H9 (cell line): ENCODE measurements around the gene FAM163B. TPM values are rescaled to one million over a fixed set of nuclear protein-coding genes. Genes with fewer than 3 reads are reported as not detected.

Experiments used
- DNase-seq: peaks from one replicate; pipeline ENCODE4 v3.0.0-alpha.2; 2017
- H2AFZ ChIP-seq: one replicate; pipeline ENCODE4 v1.6.1; 2013; ENCODE audit warnings: mild to moderate bottlenecking, low read length, control low read depth, moderate library complexity
- H2AK5ac ChIP-seq: 2 replicates; pipeline ENCODE4 v1.6.1; 2013; ENCODE audit warnings: low read length, control low read depth, mixed read lengths; ENCODE audit not compliant: insufficient read length
- H2BK120ac ChIP-seq: one replicate; pipeline ENCODE4 v1.6.1; 2013; ENCODE audit warnings: low read depth, mild to moderate bottlenecking, low read length, control low read depth, inconsistent platforms; ENCODE audit not compliant: poor library complexity, severe bottlenecking
- H2BK12ac ChIP-seq: 2 replicates; pipeline ENCODE4 v1.6.1; 2013; ENCODE audit warnings: low read length, control low read depth, mixed read lengths, low read depth; ENCODE audit not compliant: insufficient read length
- H2BK15ac ChIP-seq: 2 replicates; pipeline ENCODE4 v1.6.1; 2013; ENCODE audit warnings: low read depth, low read length, control low read depth
- H2BK20ac ChIP-seq: one replicate; pipeline ENCODE4 v1.6.1; 2013; ENCODE audit warnings: low read depth, mild to moderate bottlenecking, low read length, control low read depth, inconsistent platforms; ENCODE audit not compliant: poor library complexity, severe bottlenecking
- H2BK5ac ChIP-seq: 2 replicates; pipeline ENCODE4 v1.6.1; 2013; ENCODE audit warnings: low read length, control low read depth, mixed read lengths; ENCODE audit not compliant: insufficient read length
- H3K14ac ChIP-seq: 2 replicates; pipeline ENCODE4 v1.6.1; 2013; ENCODE audit warnings: low read length, control low read depth; ENCODE audit not compliant: insufficient read depth
- H3K18ac ChIP-seq: 2 replicates; pipeline ENCODE4 v1.6.1; 2013; ENCODE audit warnings: low read depth, mild to moderate bottlenecking, mixed read lengths, low read length, control low read depth; ENCODE audit not compliant: insufficient read length
- H3K23ac ChIP-seq: 2 replicates; pipeline ENCODE4 v1.6.1; 2013; ENCODE audit warnings: low read length, control low read depth, mixed read lengths, low read depth; ENCODE audit not compliant: insufficient read length
- H3K23me2 ChIP-seq: 2 replicates; pipeline ENCODE4 v1.6.1; 2013; ENCODE audit warnings: low read depth, mild to moderate bottlenecking, mixed read lengths, low read length, control low read depth; ENCODE audit not compliant: insufficient read length, poor library complexity, severe bottlenecking
- H3K27ac ChIP-seq: 2 replicates; pipeline ENCODE4 v1.5.1; 2013; ENCODE audit warnings: low read length, control low read depth, mixed read lengths, low read depth; ENCODE audit not compliant: insufficient read length
- H3K27me3 ChIP-seq: 2 replicates; pipeline ENCODE4 v1.6.1; 2013; ENCODE audit warnings: low read length, control low read depth, inconsistent platforms; ENCODE audit not compliant: insufficient read depth
- H3K4ac ChIP-seq: 2 replicates; pipeline ENCODE4 v1.6.1; 2013; ENCODE audit warnings: low read depth, mild to moderate bottlenecking, control low read depth, inconsistent platforms, low read length, moderate library complexity
- H3K4me1 ChIP-seq: 2 replicates; pipeline ENCODE4 v1.6.1; 2013; ENCODE audit warnings: low read length, control low read depth, inconsistent platforms; ENCODE audit not compliant: insufficient read depth
- H3K4me2 ChIP-seq: 2 replicates; pipeline ENCODE4 v1.6.1; 2013; ENCODE audit warnings: low read length, control low read depth, mixed read lengths; ENCODE audit not compliant: insufficient read length, insufficient read depth
- H3K56ac ChIP-seq: 2 replicates; pipeline ENCODE4 v1.6.1; 2013; ENCODE audit warnings: low read depth, mild to moderate bottlenecking, mixed read lengths, low read length, control low read depth; ENCODE audit not compliant: insufficient read length
- H3K79me1 ChIP-seq: 2 replicates; pipeline ENCODE4 v1.6.1; 2013; ENCODE audit warnings: low read depth, mild to moderate bottlenecking, moderate library complexity, low read length, control low read depth, inconsistent platforms; ENCODE audit not compliant: insufficient read depth, poor library complexity, severe bottlenecking
- H3K79me2 ChIP-seq: 2 replicates; pipeline ENCODE4 v1.6.1; 2013; ENCODE audit warnings: low read length, control low read depth, inconsistent platforms; ENCODE audit not compliant: insufficient read depth
- H3K9ac ChIP-seq: 2 replicates; pipeline ENCODE4 v1.6.1; 2013; ENCODE audit warnings: low read length, control low read depth, mixed read lengths; ENCODE audit not compliant: insufficient read length; ENCODE audit errors: extremely low read depth
- H3K9me3 ChIP-seq: one replicate; pipeline ENCODE4 v1.6.1; 2013; ENCODE audit warnings: low read depth, low read length, inconsistent platforms; ENCODE audit not compliant: control insufficient read depth
- H3T11ph ChIP-seq: one replicate; pipeline ENCODE4 v1.6.1; 2013; ENCODE audit warnings: mild to moderate bottlenecking, low read length, control low read depth, inconsistent platforms
- H4K20me1 ChIP-seq: one replicate; pipeline ENCODE4 v1.6.1; 2013; ENCODE audit not compliant: control insufficient read depth, insufficient read length, insufficient read depth
- H4K5ac ChIP-seq: 2 replicates; pipeline ENCODE4 v1.6.1; 2013; ENCODE audit warnings: low read depth, mild to moderate bottlenecking, mixed read lengths, low read length, control low read depth; ENCODE audit not compliant: insufficient read length
- H4K8ac ChIP-seq: replicated peaks from 2 replicates; pipeline ENCODE4 v1.6.1; 2013; ENCODE audit warnings: low read length, control low read depth, mixed read lengths, low read depth; ENCODE audit not compliant: insufficient read length
- H4K91ac ChIP-seq: 2 replicates; pipeline ENCODE4 v1.6.1; 2013; ENCODE audit warnings: low read depth, mild to moderate bottlenecking, moderate library complexity, mixed read lengths, low read length, control low read depth; ENCODE audit not compliant: insufficient read length
- H3K27ac Mint-ChIP-seq, 3 experiments: 2 replicates in 2 of 3; 3 replicates in 1 of 3; pipeline ENCODE4 v1.8.0; 2020 to 2021; ENCODE audit warnings: mixed read lengths in 3 of 3, mild to moderate bottlenecking in 1 of 3, moderate library complexity in 1 of 3
- H3K27me3 Mint-ChIP-seq: 2 replicates; pipeline ENCODE4 v1.8.0; 2021; ENCODE audit warnings: low read depth, mild to moderate bottlenecking, moderate library complexity, mixed read lengths
- H3K36me3 Mint-ChIP-seq, 3 experiments: 2 replicates in 2 of 3; 3 replicates in 1 of 3; pipeline ENCODE4 v1.8.0; 2020 to 2021; ENCODE audit warnings: low read depth in 3 of 3, mixed read lengths in 3 of 3; ENCODE audit not compliant: insufficient read depth in 1 of 3
- H3K4me1 Mint-ChIP-seq, 2 experiments: 2 replicates each; pipeline ENCODE4 v1.8.0; 2020; ENCODE audit warnings: mixed read lengths in 2 of 2
- H3K4me3 Mint-ChIP-seq, 2 experiments: 2 replicates in 1 of 2; 3 replicates in 1 of 2; pipeline ENCODE4 v1.8.0; 2020 to 2021; ENCODE audit warnings: mild to moderate bottlenecking in 2 of 2, mixed read lengths in 2 of 2, moderate library complexity in 1 of 2
- H3K9me3 Mint-ChIP-seq, 2 experiments: 2 replicates in 1 of 2; 3 replicates in 1 of 2; pipeline ENCODE4 v1.8.0; 2020; ENCODE audit warnings: mild to moderate bottlenecking in 2 of 2, mixed read lengths in 2 of 2, moderate library complexity in 1 of 2
- CTCF ChIP-seq: fragments of 200-600 bp; sonication (generic); conservative IDR thresholded peaks from 3 replicates; pipeline ENCODE4 v1.8.0; 2021; ENCODE audit warnings: antibody characterized with exemption, mild to moderate bottlenecking
- WGBS: extraction: QIAGEN DNeasy Blood & Tissue Kit; methylation state at CpG from one replicate; pipeline ENCODE4 v1.1.7; 2013; ENCODE audit warnings: missing lambda C conversion rate, low lambda C conversion rate, mixed read lengths; ENCODE audit not compliant: insufficient read length; ENCODE audit errors: extremely low coverage; 5-methylcytosine and 5-hydroxymethylcytosine counted together
- total RNA-seq: library from RNA; stranded (reverse); gene quantifications from 2 replicates; pipeline ENCODE4 v1.2.1, GENCODE V29; 2021

FAM163B gene
- total RNA-seq, 1 experiment from 2014 or later: 0.39 TPM

- Histone ChIP-seq H2BK120ac (no peak overlapping the region), H3K4me2 (no peak overlapping the region), H2AFZ (no peak overlapping the region), H3K23me2 (no peaks in the 10 kb centered on the region), H2BK20ac (no peak overlapping the region), H4K8ac (no peak overlapping the region), H2BK15ac (no peak overlapping the region), H3K4me1 (peaks cover 9% of the 10 kb centered on the region), H2BK5ac (no peak overlapping the region), H3K14ac (no peak overlapping the region), H2BK12ac (no peak overlapping the region), H4K20me1 (no peaks in the 10 kb centered on the region), H3K4ac (no peak overlapping the region), H4K91ac (no peak overlapping the region), H3K79me2 (no peaks in the 10 kb centered on the region), H3K27me3 (no peaks in the 10 kb centered on the region), H3K27ac (no peak overlapping the region), H3K56ac (no peak overlapping the region), H3K79me1 (no peaks in the 10 kb centered on the region), H3T11ph (no peak overlapping the region), H3K18ac (no peak overlapping the region), H4K5ac (no peak overlapping the region), H3K9me3 (no peaks in the 10 kb centered on the region), H3K9ac (no peak overlapping the region), H2AK5ac (no peak overlapping the region), H3K23ac (no peak overlapping the region)
- TF ChIP-seq CTCF: no peak
- Mint-ChIP-seq H3K4me3 (no peak overlapping the region), H3K9me3 (no peaks in the 10 kb centered on the region), H3K27ac (no peak overlapping the region; a peak in 1 of 7 replicates), H3K36me3 (no peaks in the 10 kb centered on the region), H3K4me1 (peaks cover 28 to 48% of the 10 kb centered on the region in 2 experiments), H3K27me3 (peaks cover 2% of the 10 kb centered on the region)
- DNase-seq: no peak
- no CpG with 5 or more reads among the region's 6 CpGs for WGBS
Observed at GRCh38 chr9:133635098-133635497, 25.9 kb upstream of the FAM163B start.
